Measurements from ENCODE around the gene CDC45. TPM values are rescaled to one million over a fixed set of nuclear protein-coding genes. Genes with fewer than 3 reads are reported as not detected.

CDC45 gene
- total and polyA plus RNA-seq, 4 donors = 4.0 to 8.5 (median 7.7) TPM

GRCh38 chr22:19448076-19448607, 31.6 kb upstream of the CDC45 start:
- DNase-seq (ENCODE audit: low read depth in 4 of 6, low spot score in 6 of 6) = peak in 2 of 6 donors; percentile 23 to 84
- WGBS (ENCODE audit: insufficient coverage) = 22% methylated on average over 11 of the region's 14 CpGs
- peak overlapping the region; percentile 81 for H3K27ac ChIP-seq (ENCODE audit: low read depth, low read length)

DNA sequence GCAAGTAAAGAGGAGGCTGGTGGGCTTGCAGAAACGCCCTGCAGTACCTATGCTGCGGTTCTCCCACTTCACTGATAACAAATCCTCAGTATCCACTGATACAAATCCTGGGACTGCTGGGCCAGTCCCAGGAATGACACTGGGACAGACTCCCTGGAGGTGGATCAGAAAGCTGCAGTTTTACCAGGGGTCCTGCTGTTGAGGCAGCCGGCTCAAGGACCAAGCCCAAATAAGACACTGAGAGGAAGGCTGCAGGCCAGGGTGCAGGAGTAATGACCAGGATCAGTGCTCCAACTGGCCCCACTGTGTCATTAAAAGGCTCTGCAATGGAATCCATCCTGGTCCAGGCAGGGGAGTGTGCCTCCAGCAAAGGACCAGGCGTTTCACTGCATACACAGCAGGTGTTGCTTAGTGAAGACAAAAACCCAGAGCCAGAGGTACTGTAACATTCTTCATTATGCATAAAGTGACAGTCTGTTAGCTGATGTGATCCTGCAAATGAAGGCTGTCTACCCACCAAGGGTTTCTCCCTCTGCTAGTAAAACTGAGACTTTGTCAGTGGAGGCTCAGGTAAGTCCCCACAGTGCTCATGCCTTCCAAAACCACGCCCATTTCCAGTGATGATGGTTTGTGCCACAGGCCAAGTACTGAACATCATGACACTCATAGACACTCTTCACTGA, 30.8 kb upstream of the CDC45 start:
- 53% methylated on average over 4 of the region's 5 CpGs for WGBS (ENCODE audit: insufficient coverage)
- DNase-seq (ENCODE audit: low read depth in 4 of 6, low spot score in 6 of 6) = no peak
- Histone ChIP-seq H3K4me1 (ENCODE audit: control insufficient read depth, insufficient read depth, low read length) (peaks cover 28% of the 10 kb centered on the region), H3K36me3 (ENCODE audit: control insufficient read depth, insufficient read depth, low read length) (peaks cover 40% of the 10 kb centered on the region), H3K27ac (ENCODE audit: low read depth, low read length) (no peak overlapping the region), H3K27me3 (ENCODE audit: control insufficient read depth, insufficient read depth, low read length) (no peaks in the 10 kb centered on the region), H3K9me3 (ENCODE audit: control insufficient read depth, insufficient read depth, low read length) (no peaks in the 10 kb centered on the region), H3K4me3 (ENCODE audit: low read depth, low read length) (no peak overlapping the region)

More at GRCh38 chr22:19448076-19448607, 31.6 kb upstream of the CDC45 start:
- Histone ChIP-seq H3K4me3 (ENCODE audit: low read depth, low read length) (peak overlapping the region; percentile 51), H3K36me3 (ENCODE audit: control insufficient read depth, insufficient read depth, low read length) (peaks cover 39% of the 10 kb centered on the region), H3K27me3 (ENCODE audit: control insufficient read depth, insufficient read depth, low read length) (no peaks in the 10 kb centered on the region), H3K4me1 (ENCODE audit: control insufficient read depth, insufficient read depth, low read length) (peaks cover 28% of the 10 kb centered on the region), H3K9me3 (ENCODE audit: control insufficient read depth, insufficient read depth, low read length) (no peaks in the 10 kb centered on the region)

- Histone ChIP-seq H3K9me3 (ENCODE audit: control insufficient read depth, insufficient read depth, low read length) (no peaks in the 10 kb centered on the region), H3K4me1 (ENCODE audit: control insufficient read depth, insufficient read depth, low read length) (peaks cover 28% of the 10 kb centered on the region), H3K4me3 (ENCODE audit: low read depth, low read length) (no peak overlapping the region), H3K27me3 (ENCODE audit: control insufficient read depth, insufficient read depth, low read length) (no peaks in the 10 kb centered on the region), H3K27ac (ENCODE audit: low read depth, low read length) (no peak overlapping the region), H3K36me3 (ENCODE audit: control insufficient read depth, insufficient read depth, low read length) (peaks cover 40% of the 10 kb centered on the region)
- WGBS (ENCODE audit: insufficient coverage) = 83% methylated on average over 1 of the region's 2 CpGs
- no peak for DNase-seq (ENCODE audit: low read depth in 4 of 6, low spot score in 6 of 6)
These were observed 30.3 kb upstream of the CDC45 start for GRCh38 chr22:19449422-19449767.

DNA sequence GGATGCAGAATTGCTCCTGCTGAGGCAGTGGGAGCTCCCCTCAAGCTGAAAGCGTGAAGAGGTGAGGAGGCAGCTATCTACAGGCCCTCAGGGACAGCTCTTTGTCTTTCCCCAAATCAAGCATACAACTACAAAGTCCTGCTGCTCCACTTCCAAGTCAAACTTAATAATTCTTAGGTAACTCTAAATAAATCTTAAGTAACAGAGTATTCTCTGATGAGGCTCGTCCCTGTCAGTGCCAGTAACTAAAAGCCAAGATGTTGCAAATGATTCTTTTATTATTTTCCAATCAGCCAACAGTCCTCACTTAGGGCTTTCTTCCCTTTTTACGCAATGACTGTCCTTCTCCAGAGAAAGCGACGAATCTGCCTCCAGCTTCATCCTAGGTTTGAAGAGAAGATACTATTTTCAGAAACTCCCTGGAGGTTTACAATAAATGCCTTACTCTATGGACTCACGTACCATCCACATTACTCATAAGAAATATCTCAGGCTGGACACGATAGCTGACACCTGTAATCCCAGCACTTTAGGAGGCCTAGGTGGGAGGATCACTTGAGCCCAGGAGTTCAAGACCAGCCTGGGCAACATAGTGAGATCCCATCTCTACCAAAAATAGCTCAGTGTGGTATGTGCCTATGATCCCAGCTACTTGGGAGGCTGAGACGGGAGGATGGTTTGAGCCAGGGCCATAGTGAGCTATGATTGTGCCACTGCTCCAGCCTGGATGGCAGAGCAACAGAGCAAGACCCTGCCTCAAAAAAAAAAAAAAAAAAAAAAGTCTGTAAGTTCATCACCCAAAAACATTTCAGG, 29.2 kb upstream of the CDC45 start:
- Histone ChIP-seq H3K4me1 (ENCODE audit: control insufficient read depth, insufficient read depth, low read length) (peaks cover 27% of the 10 kb centered on the region), H3K27ac (ENCODE audit: low read depth, low read length) (no peak overlapping the region), H3K27me3 (ENCODE audit: control insufficient read depth, insufficient read depth, low read length) (no peaks in the 10 kb centered on the region), H3K9me3 (ENCODE audit: control insufficient read depth, insufficient read depth, low read length) (no peaks in the 10 kb centered on the region), H3K4me3 (ENCODE audit: low read depth, low read length) (no peak overlapping the region), H3K36me3 (ENCODE audit: control insufficient read depth, insufficient read depth, low read length) (peaks cover 44% of the 10 kb centered on the region)
- DNase-seq (ENCODE audit: low read depth in 4 of 6, low spot score in 6 of 6) = no peak
- 92% methylated on average over 2 of the region's 8 CpGs for WGBS (ENCODE audit: insufficient coverage)

- no peak for DNase-seq (ENCODE audit: low read depth in 4 of 6, low spot score in 6 of 6)
- no peak overlapping the region for H3K4me3 ChIP-seq (ENCODE audit: low read depth, low read length)
- no peaks in the 10 kb centered on the region for H3K9me3 ChIP-seq (ENCODE audit: control insufficient read depth, insufficient read depth, low read length)
- WGBS (ENCODE audit: insufficient coverage) = 57% methylated on average over 1 of the region's 4 CpGs
- no peak overlapping the region for H3K27ac ChIP-seq (ENCODE audit: low read depth, low read length)
- peaks cover 18% of the 10 kb centered on the region for H3K4me1 ChIP-seq (ENCODE audit: control insufficient read depth, insufficient read depth, low read length)
- H3K27me3 ChIP-seq (ENCODE audit: control insufficient read depth, insufficient read depth, low read length) = no peaks in the 10 kb centered on the region
- H3K36me3 ChIP-seq (ENCODE audit: control insufficient read depth, insufficient read depth, low read length) = peaks cover 50% of the 10 kb centered on the region
These were observed 28.1 kb upstream of the CDC45 start for GRCh38 chr22:19451570-19451969.

- Histone ChIP-seq H3K4me3 (ENCODE audit: low read depth, low read length) (no peak overlapping the region), H3K4me1 (ENCODE audit: control insufficient read depth, insufficient read depth, low read length) (peaks cover 7% of the 10 kb centered on the region), H3K27ac (ENCODE audit: low read depth, low read length) (no peak overlapping the region), H3K27me3 (ENCODE audit: control insufficient read depth, insufficient read depth, low read length) (no peaks in the 10 kb centered on the region), H3K9me3 (ENCODE audit: control insufficient read depth, insufficient read depth, low read length) (no peaks in the 10 kb centered on the region), H3K36me3 (ENCODE audit: control insufficient read depth, insufficient read depth, low read length) (peaks cover 66% of the 10 kb centered on the region)
- no peak for DNase-seq (ENCODE audit: low read depth in 4 of 6, low spot score in 6 of 6)
- WGBS (ENCODE audit: insufficient coverage) = 98% methylated on average over 5 of the region's 5 CpGs
These were observed 26.0 kb upstream of the CDC45 start for GRCh38 chr22:19453718-19454117.

DNA sequence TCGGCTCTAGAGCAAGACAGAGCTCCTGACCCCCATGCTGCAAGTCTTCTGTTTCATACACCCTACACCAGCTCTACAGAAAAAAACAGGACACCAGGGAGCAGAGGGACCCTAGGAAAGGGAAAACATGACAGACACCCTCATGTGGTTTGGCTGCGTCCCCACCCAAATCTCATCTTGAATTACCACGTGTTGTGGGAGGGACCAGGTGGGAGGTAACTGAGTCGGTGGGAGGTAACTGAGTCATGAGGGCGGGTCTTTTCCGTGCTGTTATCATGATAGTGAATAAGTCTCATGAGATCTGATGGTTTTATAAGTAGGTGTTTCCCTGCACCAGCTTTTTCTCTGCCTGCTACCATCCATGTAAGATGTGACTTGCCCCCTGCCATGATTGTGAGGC, 25.6 kb upstream of the CDC45 start:
- WGBS (ENCODE audit: insufficient coverage) = 82% methylated on average over 5 of the region's 6 CpGs
- Histone ChIP-seq H3K4me3 (ENCODE audit: low read depth, low read length) (no peak overlapping the region), H3K27ac (ENCODE audit: low read depth, low read length) (no peak overlapping the region), H3K36me3 (ENCODE audit: control insufficient read depth, insufficient read depth, low read length) (peaks cover 67% of the 10 kb centered on the region), H3K27me3 (ENCODE audit: control insufficient read depth, insufficient read depth, low read length) (no peaks in the 10 kb centered on the region), H3K9me3 (ENCODE audit: control insufficient read depth, insufficient read depth, low read length) (no peaks in the 10 kb centered on the region), H3K4me1 (ENCODE audit: control insufficient read depth, insufficient read depth, low read length) (peaks cover 3% of the 10 kb centered on the region)
- no peak for DNase-seq (ENCODE audit: low read depth in 4 of 6, low spot score in 6 of 6)

GRCh38 chr22:19455033-19455432, 24.7 kb upstream of the CDC45 start:
- Histone ChIP-seq H3K36me3 (ENCODE audit: control insufficient read depth, insufficient read depth, low read length) (peaks cover 68% of the 10 kb centered on the region), H3K4me3 (ENCODE audit: low read depth, low read length) (no peak overlapping the region), H3K4me1 (ENCODE audit: control insufficient read depth, insufficient read depth, low read length) (no peaks in the 10 kb centered on the region), H3K27me3 (ENCODE audit: control insufficient read depth, insufficient read depth, low read length) (no peaks in the 10 kb centered on the region), H3K9me3 (ENCODE audit: control insufficient read depth, insufficient read depth, low read length) (no peaks in the 10 kb centered on the region), H3K27ac (ENCODE audit: low read depth, low read length) (no peak overlapping the region)
- 93% methylated on average over 1 of the region's 2 CpGs for WGBS (ENCODE audit: insufficient coverage)
- no peak for DNase-seq (ENCODE audit: low read depth in 4 of 6, low spot score in 6 of 6)

GRCh38 chr22:19455585-19456370, 23.9 kb upstream of the CDC45 start:
- Histone ChIP-seq H3K36me3 (ENCODE audit: control insufficient read depth, insufficient read depth, low read length) (peaks cover 71% of the 10 kb centered on the region), H3K27me3 (ENCODE audit: control insufficient read depth, insufficient read depth, low read length) (no peaks in the 10 kb centered on the region), H3K9me3 (ENCODE audit: control insufficient read depth, insufficient read depth, low read length) (no peaks in the 10 kb centered on the region), H3K4me1 (ENCODE audit: control insufficient read depth, insufficient read depth, low read length) (no peaks in the 10 kb centered on the region), H3K4me3 (ENCODE audit: low read depth, low read length) (no peak overlapping the region), H3K27ac (ENCODE audit: low read depth, low read length) (no peak overlapping the region)
- 65% methylated on average over 2 of the region's 4 CpGs for WGBS (ENCODE audit: insufficient coverage)
- no peak for DNase-seq (ENCODE audit: low read depth in 4 of 6, low spot score in 6 of 6)

Data from spinal cord (tissue), 10 donors.